Activated CD8-positive, alpha-beta T cell treated with anti-CD3 and anti-CD28 coated beads for 36 hours (primary cell): ENCODE results near the gene ANKRD13D. TPM values are rescaled to one million over a fixed set of nuclear protein-coding genes. Genes with fewer than 3 reads are reported as not detected.

Source experiments
- ATAC-seq: fragments of 200-7000 bp; cut with Tn5 transposase; one replicate; pipeline ENCODE4 v1.10.0; 2021; ENCODE audit warnings: mild to moderate bottlenecking, moderate library complexity
- CTCF ChIA-PET: fragments of 350-600 bp; sonication (Branson Sonifier 250); formaldehyde crosslinking; loops from one replicate; lab custom pipeline; 2021; ENCODE audit warnings: antibody characterized with exemption; lab: Charles Lee
- POLR2A ChIA-PET: fragments of 350-600 bp; sonication (Branson Sonifier 250); formaldehyde crosslinking; loops from one replicate; lab custom pipeline; 2021; ENCODE audit warnings: antibody characterized with exemption; lab: Charles Lee
- DNase-seq: peaks from one replicate; pipeline ENCODE4 v3.0.0-alpha.2; 2020
- H3K27ac Mint-ChIP-seq: one replicate; pipeline ENCODE4 v1.8.0; 2021; ENCODE audit warnings: mild to moderate bottlenecking, mixed read lengths
- H3K27me3 Mint-ChIP-seq: one replicate; pipeline ENCODE4 v1.8.0; 2021; ENCODE audit warnings: mixed read lengths
- H3K36me3 Mint-ChIP-seq: one replicate; pipeline ENCODE4 v1.8.0; 2021; ENCODE audit warnings: low read depth, mixed read lengths
- H3K4me1 Mint-ChIP-seq: one replicate; pipeline ENCODE4 v1.8.0; 2021; ENCODE audit warnings: low read depth, mixed read lengths
- H3K4me3 Mint-ChIP-seq: one replicate; pipeline ENCODE4 v1.8.0; 2021; ENCODE audit warnings: mild to moderate bottlenecking, moderate library complexity, mixed read lengths
- H3K9me3 Mint-ChIP-seq: one replicate; pipeline ENCODE4 v1.8.0; 2021; ENCODE audit warnings: mixed read lengths
- intact Hi-C: fragments of 100-400 bp; cut with micrococcal nuclease; formaldehyde crosslinking; loops from one replicate; pipeline ENCODE4 v1.10.0; 2022
- total RNA-seq, 2 experiments: library from RNA; stranded (reverse); gene quantifications; one replicate each; pipeline ENCODE4 v1.2.3, GENCODE V29; 2021
- TF ChIP-seq, protein P1 (sequence below): fragments of 200-600 bp; IDR thresholded peaks from one replicate; pipeline ENCODE4 v1.8.0; 2022; ENCODE audit warnings: antibody characterized with exemption, mild to moderate bottlenecking

ANKRD13D gene
- total RNA-seq, 2 experiments from 2014 or later, result 75.4 to 78.7 TPM

DNA sequence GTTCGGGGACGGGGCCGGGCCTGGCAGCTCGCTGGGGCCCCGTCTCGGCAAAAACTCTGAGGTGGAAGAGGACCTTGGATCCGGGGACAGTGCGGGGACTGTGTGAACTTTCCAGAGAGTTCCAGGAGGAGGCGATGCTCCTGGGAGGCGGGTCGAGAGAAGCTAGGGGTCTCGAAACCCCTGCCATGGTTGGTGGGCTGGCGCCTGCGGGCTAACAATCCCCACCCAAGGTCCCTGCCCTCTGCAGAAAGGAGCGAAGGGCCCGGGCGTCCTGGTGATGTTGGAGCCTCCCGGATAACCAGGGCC lies 27.5 kb upstream of the ANKRD13D start:
- DNase-seq (no peak), ATAC-seq (no peak)
- TF ChIP-seq, protein P1, sequence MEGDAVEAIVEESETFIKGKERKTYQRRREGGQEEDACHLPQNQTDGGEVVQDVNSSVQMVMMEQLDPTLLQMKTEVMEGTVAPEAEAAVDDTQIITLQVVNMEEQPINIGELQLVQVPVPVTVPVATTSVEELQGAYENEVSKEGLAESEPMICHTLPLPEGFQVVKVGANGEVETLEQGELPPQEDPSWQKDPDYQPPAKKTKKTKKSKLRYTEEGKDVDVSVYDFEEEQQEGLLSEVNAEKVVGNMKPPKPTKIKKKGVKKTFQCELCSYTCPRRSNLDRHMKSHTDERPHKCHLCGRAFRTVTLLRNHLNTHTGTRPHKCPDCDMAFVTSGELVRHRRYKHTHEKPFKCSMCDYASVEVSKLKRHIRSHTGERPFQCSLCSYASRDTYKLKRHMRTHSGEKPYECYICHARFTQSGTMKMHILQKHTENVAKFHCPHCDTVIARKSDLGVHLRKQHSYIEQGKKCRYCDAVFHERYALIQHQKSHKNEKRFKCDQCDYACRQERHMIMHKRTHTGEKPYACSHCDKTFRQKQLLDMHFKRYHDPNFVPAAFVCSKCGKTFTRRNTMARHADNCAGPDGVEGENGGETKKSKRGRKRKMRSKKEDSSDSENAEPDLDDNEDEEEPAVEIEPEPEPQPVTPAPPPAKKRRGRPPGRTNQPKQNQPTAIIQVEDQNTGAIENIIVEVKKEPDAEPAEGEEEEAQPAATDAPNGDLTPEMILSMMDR, result no peak
- Mint-ChIP-seq H3K27me3 (no peaks in the 10 kb centered on the region), H3K9me3 (no peaks in the 10 kb centered on the region), H3K27ac (no peak overlapping the region), H3K4me3 (peak overlapping the region; percentile 40), H3K36me3 (peaks cover 8% of the 10 kb centered on the region), H3K4me1 (peaks cover 52% of the 10 kb centered on the region)
- intact Hi-C loops, result no loop called here
- ChIA-PET POLR2A (interaction anchor here (0.8 to 19.8 kb wide), 11 partner anchors 10 to 135 kb away, joined by 3 to 308 read pairs (median 9); partner anchors contain the start of gene ANKRD13D), CTCF (interaction anchor here (0.9 to 4.9 kb wide), 24 partner anchors 8 to 181 kb away, joined by 3 to 60 read pairs (median 8); partner anchors contain the start of genes ANKRD13D, POLD4, PPP1CA and SSH3)

DNA sequence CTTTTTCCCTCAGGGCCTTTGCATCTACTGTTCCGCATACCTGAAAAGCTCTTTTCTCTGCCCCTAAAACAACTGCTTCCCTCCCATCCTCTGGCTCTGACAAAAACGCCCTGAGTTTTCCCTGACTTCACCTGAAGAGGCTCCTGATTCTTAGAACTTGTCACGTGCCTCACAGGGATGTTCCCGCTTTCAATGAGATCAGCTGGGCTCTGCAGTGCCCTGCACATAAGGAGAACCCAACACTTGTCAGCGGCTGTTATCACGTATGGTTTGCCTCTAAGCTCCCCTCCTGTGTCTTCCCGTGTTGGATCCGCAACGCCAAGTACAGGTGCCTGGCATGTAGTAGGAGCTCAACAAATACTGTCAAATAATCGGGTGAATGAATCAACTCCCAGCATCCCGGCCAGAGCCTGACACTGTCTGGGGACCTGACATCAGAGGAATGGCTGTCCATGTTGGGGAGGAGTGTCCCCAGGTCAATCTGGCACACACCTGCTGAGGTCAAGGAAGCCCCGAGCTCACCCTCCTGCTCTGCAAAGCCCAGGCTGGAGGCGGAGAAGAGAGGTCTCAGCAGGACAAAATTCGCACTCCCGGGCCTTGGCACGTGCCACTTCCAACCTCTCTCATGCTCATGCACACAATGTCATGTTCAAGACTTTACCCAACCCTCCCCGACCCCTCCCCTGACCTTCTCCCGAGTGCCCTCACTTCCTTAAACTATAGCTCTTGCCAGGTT lies 27.0 kb upstream of the ANKRD13D start:
- H3K9me3 Mint-ChIP-seq, result no peaks in the 10 kb centered on the region
- no peak for DNase-seq
- ChIA-PET POLR2A (interaction anchor here (0.6 to 19.8 kb wide), 16 partner anchors 10 to 135 kb away, joined by 3 to 308 read pairs (median 4); partner anchors contain the start of gene ANKRD13D), CTCF (interaction anchor here (0.8 to 4.9 kb wide), 32 partner anchors 8 to 181 kb away, joined by 3 to 60 read pairs (median 5); partner anchors contain the start of genes ANKRD13D, POLD4, PPP1CA and SSH3)
- intact Hi-C loops, result no loop called here
- no peak overlapping the region for H3K27ac Mint-ChIP-seq
- H3K4me1 Mint-ChIP-seq, result peaks cover 52% of the 10 kb centered on the region
- peak overlapping the region; percentile 40 for H3K4me3 Mint-ChIP-seq
- no peak for ATAC-seq
- no peaks in the 10 kb centered on the region for H3K27me3 Mint-ChIP-seq
- TF ChIP-seq, protein P1, result no peak
- peaks cover 4% of the 10 kb centered on the region for H3K36me3 Mint-ChIP-seq

DNA sequence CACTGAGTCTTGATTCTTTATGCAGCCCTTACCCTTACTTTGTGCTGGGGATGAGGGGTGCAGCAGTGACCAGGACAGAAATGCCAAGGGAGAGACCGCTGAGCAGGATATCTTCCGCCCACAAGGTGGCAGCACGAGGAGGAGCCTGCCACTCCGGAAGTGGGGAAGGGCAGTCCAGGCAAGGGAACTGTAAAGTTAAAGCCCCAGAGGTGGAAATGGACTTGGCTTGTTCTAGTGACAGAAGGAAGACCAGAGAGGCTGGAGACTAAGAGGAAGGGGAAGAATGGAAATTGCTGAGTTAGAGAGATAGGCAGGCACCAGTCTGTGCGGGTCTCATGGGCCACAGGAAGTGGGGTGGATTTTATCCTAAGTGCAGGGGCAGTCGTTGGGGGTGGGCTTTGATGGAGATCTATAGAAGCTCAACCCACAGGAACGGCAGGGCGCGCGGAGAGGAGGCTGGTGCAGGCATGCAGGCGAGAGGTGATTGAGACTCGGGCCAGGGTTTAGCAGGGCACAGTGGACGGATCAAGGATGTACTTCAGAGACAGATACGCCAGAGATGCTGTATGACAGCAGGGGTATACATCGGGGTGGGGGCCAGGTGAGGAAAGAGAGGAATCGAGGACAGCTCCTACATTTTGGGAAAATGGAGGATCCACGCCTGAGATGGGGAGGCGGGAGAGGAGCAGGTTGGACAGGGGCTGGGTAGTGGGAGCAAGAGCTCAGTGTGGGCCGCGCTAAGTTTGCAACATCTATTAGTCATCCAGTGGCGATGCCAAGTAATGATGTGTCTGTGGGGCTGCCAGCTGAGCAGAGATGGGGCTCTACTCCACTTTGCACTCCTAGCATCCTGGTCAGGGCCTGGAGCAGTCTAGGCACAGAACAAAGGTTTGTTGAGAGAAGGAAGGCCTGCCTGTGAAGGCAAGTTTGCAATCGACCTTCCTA lies 26.1 kb upstream of the ANKRD13D start:
- TF ChIP-seq, protein P1, result peak; percentile 83
- H3K27ac Mint-ChIP-seq, result peak overlapping the region; percentile 81
- H3K9me3 Mint-ChIP-seq, result no peaks in the 10 kb centered on the region
- DNase-seq (peak; percentile 84), ATAC-seq (peak; percentile 50)
- H3K4me1 Mint-ChIP-seq, result peaks cover 52% of the 10 kb centered on the region
- intact Hi-C loops, result no loop called here
- H3K36me3 Mint-ChIP-seq, result peaks cover 10% of the 10 kb centered on the region
- CTCF ChIA-PET, result interaction anchor here (0.8 to 4.9 kb wide), 28 partner anchors 9 to 182 kb away, joined by 3 to 60 read pairs (median 6); partner anchors contain the start of genes ANKRD13D, POLD4 and SSH3
- POLR2A ChIA-PET, result interaction anchor here (1.0 to 19.8 kb wide), 15 partner anchors 9 to 119 kb away, joined by 3 to 308 read pairs (median 4); partner anchors contain the start of gene ANKRD13D
- no peaks in the 10 kb centered on the region for H3K27me3 Mint-ChIP-seq
- peak overlapping the region; percentile 26 for H3K4me3 Mint-ChIP-seq

DNA sequence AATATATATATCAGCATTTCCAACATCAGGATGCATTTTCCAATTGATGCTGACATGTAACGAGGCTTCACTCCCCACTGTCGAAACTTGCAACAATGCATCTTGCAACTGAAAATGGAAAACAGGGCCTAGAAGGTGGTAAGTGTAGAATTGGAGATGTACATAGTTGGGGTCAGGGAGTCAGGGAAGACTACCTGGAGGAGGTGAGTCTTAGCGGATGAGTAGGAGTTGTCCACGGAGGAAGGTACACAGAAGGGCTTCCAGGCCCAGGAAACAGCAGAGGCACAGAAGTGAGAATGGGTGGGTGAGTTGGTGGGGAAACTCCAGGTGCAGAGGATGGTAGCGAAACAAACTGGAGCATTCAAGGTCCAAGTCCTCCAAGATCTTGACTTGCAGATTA lies 24.8 kb upstream of the ANKRD13D start:
- intact Hi-C loops, result no loop called here
- DNase-seq, result no peak

More for the DNA sequence above, 24.8 kb upstream of the ANKRD13D start:
- TF ChIP-seq, protein P1, result no peak
- Mint-ChIP-seq H3K27me3 (no peaks in the 10 kb centered on the region), H3K4me1 (peaks cover 54% of the 10 kb centered on the region), H3K36me3 (peaks cover 22% of the 10 kb centered on the region), H3K9me3 (no peaks in the 10 kb centered on the region), H3K4me3 (peak overlapping the region; percentile 42), H3K27ac (peak overlapping the region; percentile 61)
- ChIA-PET POLR2A (interaction anchor here (0.6 to 19.8 kb wide), 7 partner anchors 8 to 413 kb away, joined by 3 to 308 read pairs (median 5); partner anchors contain the start of gene ANKRD13D), CTCF (interaction anchor here (1.2 to 4.9 kb wide), 8 partner anchors 12 to 118 kb away, joined by 4 to 60 read pairs (median 22); partner anchors contain the start of genes ANKRD13D and POLD4)
- no peak for ATAC-seq
